Measurements from ENCODE around the gene VAV3.
"Not testable (repeated sequence)": the region's sequence is repeated elsewhere in the genome, so short reads cannot be mapped to it uniquely, and the experiment has no call there.

The VAV3 gene

GRCh38 chr1:107739651-107740050 lies 225.3 kb downstream of the VAV3 start:
- DNase-seq (ENCODE audit: low spot score): peak; percentile 1

GRCh38 chr1:107739201-107739600 lies 225.8 kb downstream of the VAV3 start:
- peak; percentile 56 for DNase-seq (ENCODE audit: low spot score)

- peak; percentile 60 for DNase-seq (ENCODE audit: low spot score)
Measured at GRCh38 chr1:107733401-107733800, 231.6 kb downstream of the VAV3 start.

- DNase-seq (ENCODE audit: low spot score): no peak
Measured at GRCh38 chr1:107727866-107728265, 237.1 kb downstream of the VAV3 start.

DNA sequence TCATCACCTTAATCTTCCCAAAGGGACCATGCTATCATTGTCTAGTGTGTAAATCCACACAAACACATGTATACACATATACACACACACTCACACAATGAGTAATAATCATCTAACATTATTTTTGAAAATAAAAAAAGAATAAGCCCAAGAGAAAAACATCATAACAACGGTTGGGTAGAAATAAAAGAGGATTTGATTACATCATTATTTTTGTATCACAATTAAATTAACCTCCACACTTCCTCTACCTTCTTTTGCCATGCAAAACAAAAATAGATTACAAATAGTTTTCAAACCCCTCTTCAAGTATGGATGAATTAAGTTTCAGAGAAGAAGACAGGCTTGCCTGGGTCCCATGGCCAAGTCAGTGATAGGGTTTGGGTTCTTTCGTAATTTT lies 238.1 kb downstream of the VAV3 start:
- no peak for DNase-seq (ENCODE audit: low spot score)

DNA sequence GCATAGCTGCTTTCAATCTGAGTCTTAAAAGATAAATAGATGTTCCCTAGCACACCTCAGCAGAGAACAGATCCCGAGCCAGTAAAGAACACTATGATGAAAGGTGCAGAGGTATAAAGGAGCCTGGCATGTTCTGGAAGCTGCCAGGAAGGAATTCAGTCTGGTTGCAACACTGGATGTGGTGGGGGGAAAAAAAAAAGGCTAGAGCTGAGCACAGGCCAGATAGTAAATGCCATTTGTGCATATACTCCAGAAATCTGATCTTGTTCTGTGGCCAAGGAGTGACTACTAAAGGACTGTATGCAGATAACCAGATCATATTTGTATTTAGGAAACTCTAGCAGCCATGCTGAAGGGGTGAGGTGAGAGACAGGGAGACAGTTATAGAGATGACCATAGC lies 240.3 kb downstream of the VAV3 start:
- DNase-seq (ENCODE audit: low spot score): no peak

- not testable (repeated sequence) for DNase-seq (ENCODE audit: low spot score)
Measured at GRCh38 chr1:107720210-107720609, 244.8 kb downstream of the VAV3 start.

GRCh38 chr1:107710005-107710404 lies 255.0 kb downstream of the VAV3 start:
- no peak for DNase-seq (ENCODE audit: low spot score)

GRCh38 chr1:107707111-107707510 lies 257.9 kb downstream of the VAV3 start:
- no peak for DNase-seq (ENCODE audit: low spot score)

DNA sequence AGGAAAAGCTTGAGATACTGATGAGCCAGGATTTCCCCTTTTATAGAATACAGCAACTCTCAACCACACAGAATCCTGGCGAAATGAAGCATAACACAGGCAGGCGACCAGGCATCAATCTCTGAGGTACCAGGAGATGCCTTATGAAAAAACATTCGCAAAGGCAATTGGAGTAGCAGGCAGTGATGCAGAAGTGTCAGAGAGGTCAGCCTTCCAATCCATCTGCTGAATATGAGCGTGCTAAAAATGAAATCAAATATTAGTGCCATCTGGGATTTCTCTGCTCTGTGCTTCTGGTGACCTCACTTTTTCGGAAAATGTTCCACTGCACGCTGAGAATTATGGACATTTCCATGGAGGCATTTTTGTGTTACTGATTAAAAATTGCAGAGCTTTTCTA lies 258.8 kb downstream of the VAV3 start:
- no peak for DNase-seq (ENCODE audit: low spot score)

GRCh38 chr1:107704911-107705310 lies 260.1 kb downstream of the VAV3 start:
- peak; percentile 11 for DNase-seq (ENCODE audit: low spot score)

DNA sequence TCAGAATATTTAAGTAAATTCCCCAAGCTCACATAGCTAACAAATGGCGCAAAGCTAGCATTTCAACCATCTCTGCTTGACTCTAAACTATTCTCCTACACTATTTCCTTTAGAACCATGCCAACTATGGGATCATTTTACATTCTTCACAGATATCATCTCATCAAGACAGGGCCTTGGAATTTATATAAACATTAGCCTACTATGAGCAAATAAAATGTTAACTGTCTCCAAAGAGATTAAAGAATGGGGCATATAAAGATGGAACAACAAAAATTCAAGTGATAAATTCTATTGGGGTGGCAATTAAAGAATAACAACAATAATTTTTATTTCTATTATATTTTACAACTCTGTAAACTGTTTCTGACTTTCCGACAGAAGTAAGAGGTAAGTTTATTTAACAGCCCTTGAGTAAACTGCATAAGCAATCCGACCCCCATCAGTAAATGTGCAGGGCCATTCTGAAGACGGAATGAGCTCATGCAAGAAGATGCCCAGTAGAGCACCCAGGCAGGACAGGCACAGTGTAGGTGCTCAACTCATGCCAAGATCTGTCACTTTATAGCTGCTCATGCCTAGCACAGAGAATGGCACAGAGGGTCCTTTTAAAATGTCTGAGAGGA lies 261.9 kb downstream of the VAV3 start:
- no peak for DNase-seq (ENCODE audit: low spot score)

- DNase-seq (ENCODE audit: low spot score): not testable (repeated sequence)
Measured at GRCh38 chr1:107700651-107701050, 264.3 kb downstream of the VAV3 start.

DNA sequence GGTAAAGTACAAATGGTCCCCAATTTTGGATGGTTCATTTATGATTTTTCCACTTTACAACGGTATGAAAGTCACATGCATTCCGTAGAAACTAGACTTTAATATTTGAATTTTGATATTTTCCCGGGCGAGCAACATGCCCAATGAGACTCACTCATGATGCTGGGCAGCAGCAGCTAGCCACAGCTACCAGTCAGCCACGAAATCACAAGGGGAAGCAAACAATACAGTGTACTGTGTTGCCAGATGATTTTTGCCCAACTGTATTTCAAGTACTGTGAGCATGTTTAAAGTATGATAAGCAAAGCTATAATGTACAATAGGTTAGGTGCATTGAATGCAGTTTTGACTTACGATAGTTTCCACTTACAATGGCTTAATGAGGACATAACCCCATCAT lies 266.8 kb downstream of the VAV3 start:
- DNase-seq (ENCODE audit: low spot score): no peak

GRCh38 chr1:107695341-107695740 lies 269.6 kb downstream of the VAV3 start:
- no peak for DNase-seq (ENCODE audit: low spot score)

- peak; percentile 45 for DNase-seq (ENCODE audit: low spot score)
Measured at GRCh38 chr1:107692580-107693345, 272.2 kb downstream of the VAV3 start.

- peak; percentile 47 for DNase-seq (ENCODE audit: low spot score)
Measured at GRCh38 chr1:107691540-107691939, 273.4 kb downstream of the VAV3 start.

DNA sequence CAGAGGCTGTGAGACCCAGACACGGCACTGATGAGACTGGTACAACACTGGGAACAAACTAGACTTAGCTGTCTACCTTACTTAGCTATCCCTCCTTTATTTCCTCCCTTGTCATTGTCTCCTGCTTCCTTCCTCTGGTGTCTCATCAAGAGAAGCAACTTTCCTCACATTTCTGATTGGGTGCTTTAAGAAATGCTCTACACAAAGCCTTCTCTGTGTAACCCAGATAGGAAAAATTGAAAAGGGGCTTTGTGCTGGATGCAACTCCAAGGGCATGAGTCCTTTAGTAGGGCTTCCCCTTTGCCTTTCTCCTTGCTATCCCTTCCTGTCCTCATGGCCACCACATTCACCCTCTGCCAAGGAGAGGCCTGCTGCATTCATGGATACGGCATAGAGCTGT lies 274.5 kb downstream of the VAV3 start:
- DNase-seq (ENCODE audit: low spot score): no peak

- no peak for DNase-seq (ENCODE audit: low spot score)
Measured at GRCh38 chr1:107689733-107690132, 275.2 kb downstream of the VAV3 start.

GRCh38 chr1:107689159-107689558 lies 275.8 kb downstream of the VAV3 start:
- DNase-seq (ENCODE audit: low spot score): no peak

DNA sequence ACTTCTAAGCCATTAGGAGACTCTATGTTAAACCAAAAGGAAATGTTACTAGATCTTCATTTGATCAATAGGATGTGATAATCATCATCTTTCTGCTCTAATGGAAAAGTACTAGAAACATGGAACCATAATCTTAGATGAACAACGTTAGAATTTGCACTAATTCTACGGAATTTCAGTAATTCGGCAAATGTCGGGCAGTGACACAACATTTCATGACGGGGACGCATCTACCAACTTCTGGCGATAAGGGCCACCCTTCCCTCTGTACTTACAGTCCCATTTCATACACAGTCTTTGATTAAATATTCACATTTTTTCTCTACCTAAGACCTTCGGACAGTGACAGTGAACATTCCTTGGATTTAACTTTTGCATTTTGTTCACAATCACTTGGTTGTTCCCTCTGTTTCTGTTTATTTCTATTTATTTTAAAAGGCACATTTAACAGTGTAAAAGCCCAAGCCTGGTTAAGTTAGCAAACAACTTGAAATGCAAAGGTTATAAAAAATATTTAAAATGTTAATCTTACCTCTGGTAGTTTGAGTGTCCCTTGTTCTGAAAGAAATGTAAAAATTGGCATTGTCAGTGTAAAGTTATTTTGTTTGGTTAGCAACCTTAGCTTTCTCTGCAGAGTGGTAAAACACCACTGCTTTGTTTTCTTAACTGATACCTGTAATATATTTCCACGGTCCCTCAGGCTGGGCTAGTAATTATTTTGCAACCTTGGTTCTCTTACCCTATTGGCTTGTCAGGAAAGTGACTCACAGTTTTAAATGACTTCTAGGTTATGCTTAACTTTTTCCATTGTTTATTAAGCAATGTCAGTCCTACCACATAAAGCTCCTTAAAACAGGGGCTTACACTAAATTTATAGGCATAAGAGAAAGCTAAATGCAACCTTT lies 276.9 kb downstream of the VAV3 start:
- DNase-seq (ENCODE audit: low spot score): peak; percentile 82

DNA sequence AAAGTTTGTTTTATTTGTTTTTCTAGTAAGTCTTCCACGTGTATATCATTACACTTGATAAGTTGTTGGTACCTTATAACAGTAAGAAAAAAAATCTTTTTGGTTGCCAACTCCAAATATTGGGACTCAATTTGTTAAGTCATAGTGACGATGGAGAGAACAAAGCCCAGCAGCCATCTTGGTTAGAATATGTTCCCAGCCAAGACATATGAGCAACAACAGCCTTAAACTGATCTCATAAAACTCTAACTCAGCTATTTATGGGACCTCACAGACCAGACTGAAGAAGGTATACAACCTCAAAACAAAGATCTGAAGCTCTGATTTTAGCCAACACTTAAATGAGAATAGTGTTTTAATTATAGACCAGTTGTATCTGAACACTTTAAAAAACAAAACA lies 281.3 kb downstream of the VAV3 start:
- peak; percentile 45 for DNase-seq (ENCODE audit: low spot score)

GRCh38 chr1:107683191-107683657 lies 281.8 kb downstream of the VAV3 start:
- DNase-seq (ENCODE audit: low spot score): peak; percentile 91
